IMR-90 (cell line): ENCODE data around the gene TAS1R1. TPM values are rescaled to one million over a fixed set of nuclear protein-coding genes. Genes with fewer than 3 reads are reported as not detected.

Experiments used
- ATAC-seq: fragments of 200-7000 bp; cut with Tn5 transposase; 2 replicates; pipeline ENCODE4 v1.9.1; 2020; ENCODE audit warnings: low read depth, mild to moderate bottlenecking, moderate library complexity
- BruUV-seq: library from RNA; stranded (reverse); fragments of 400-500 nt; replicated peaks from 2 replicates; lab custom pipeline; 2021; lab: Mats Ljungman, UMichigan
- CTCF ChIA-PET: fragments of 300-600 bp; formaldehyde crosslinking; extraction: SDS; loops from one replicate; lab custom pipeline; 2021; ENCODE audit warnings: antibody characterized with exemption; lab: Yijun Ruan, JAX
- POLR2A ChIA-PET: fragments of 300-600 bp; sonication (Branson Sonifier 250); formaldehyde crosslinking; loops from one replicate; lab custom pipeline; 2022; ENCODE audit warnings: antibody characterized with exemption; ENCODE audit not compliant: unreplicated experiment; lab: Charles Lee
- DNase-seq: peaks from one replicate; pipeline ENCODE4 v3.0.0; 2013
- H2AFZ ChIP-seq: replicated peaks from 2 replicates; pipeline ENCODE3; 2013; ENCODE audit warnings: low read length, mild to moderate bottlenecking; ENCODE audit not compliant: poor library complexity
- H2AK5ac ChIP-seq: 2 replicates; pipeline ENCODE4 v1.6.1; 2013; ENCODE audit warnings: low read depth, low read length, inconsistent platforms
- H2AK9ac ChIP-seq: replicated peaks from 2 replicates; pipeline ENCODE3; 2013; ENCODE audit warnings: mild to moderate bottlenecking, low read depth, low read length, moderate library complexity; ENCODE audit not compliant: poor library complexity
- H2BK120ac ChIP-seq: 2 replicates; pipeline ENCODE4 v1.6.1; 2013; ENCODE audit warnings: low read depth, low read length, inconsistent platforms
- H2BK15ac ChIP-seq: 3 replicates; pipeline ENCODE4 v1.6.1; 2013; ENCODE audit warnings: low read depth, low read length, inconsistent platforms
- H2BK20ac ChIP-seq: 2 replicates; pipeline ENCODE4 v1.6.1; 2013; ENCODE audit warnings: low read depth, mild to moderate bottlenecking, inconsistent platforms, low read length, moderate library complexity
- H2BK5ac ChIP-seq: 2 replicates; pipeline ENCODE4 v1.6.1; 2013; ENCODE audit warnings: mild to moderate bottlenecking, low read depth, low read length, inconsistent platforms; ENCODE audit not compliant: poor library complexity, severe bottlenecking
- H3K14ac ChIP-seq: replicated peaks from 2 replicates; pipeline ENCODE4 v1.6.1; 2013; ENCODE audit warnings: low read depth, low read length, inconsistent platforms
- H3K18ac ChIP-seq: 2 replicates; pipeline ENCODE4 v1.6.1; 2013; ENCODE audit warnings: low read depth, low read length, control low read depth
- H3K23ac ChIP-seq: 2 replicates; pipeline ENCODE4 v1.6.1; 2013; ENCODE audit warnings: low read depth, low read length, inconsistent platforms
- H3K27ac ChIP-seq: 2 replicates; pipeline ENCODE4 v1.5.1; 2013; ENCODE audit warnings: mild to moderate bottlenecking, control low read depth, low read length; ENCODE audit not compliant: insufficient read depth
- H3K27me3 ChIP-seq: 2 replicates; pipeline ENCODE4 v1.6.1; 2013; ENCODE audit warnings: low read length; ENCODE audit not compliant: control insufficient read depth, insufficient read depth
- H3K36me3 ChIP-seq: 2 replicates; pipeline ENCODE4 v1.6.1; 2013; ENCODE audit warnings: low read length, mixed read lengths; ENCODE audit not compliant: control insufficient read depth, insufficient read depth
- H3K4ac ChIP-seq: 2 replicates; pipeline ENCODE4 v1.6.1; 2013; ENCODE audit warnings: low read depth, low read length, inconsistent platforms
- H3K4me1 ChIP-seq: 2 replicates; pipeline ENCODE4 v1.6.1; 2013; ENCODE audit warnings: low read length, mixed read lengths; ENCODE audit not compliant: control insufficient read depth, insufficient read depth
- H3K4me2 ChIP-seq: 2 replicates; pipeline ENCODE4 v1.6.1; 2013; ENCODE audit warnings: low read depth, mild to moderate bottlenecking, control low read depth, low read length, moderate library complexity
- H3K4me3 ChIP-seq: 2 replicates; pipeline ENCODE4 v1.5.1; 2013; ENCODE audit warnings: low read depth, mild to moderate bottlenecking, control low read depth, low read length, moderate library complexity; ENCODE audit not compliant: insufficient read depth
- H3K56ac ChIP-seq: 2 replicates; pipeline ENCODE4 v1.6.1; 2013; ENCODE audit warnings: low read length, inconsistent platforms; ENCODE audit not compliant: insufficient read depth; ENCODE audit errors: extremely low read depth
- H3K79me1 ChIP-seq, 2 experiments: 2 replicates each; pipeline ENCODE4 v1.6.1; 2013; ENCODE audit warnings: low read length in 2 of 2, inconsistent platforms in 1 of 2, low read depth in 1 of 2
- H3K9ac ChIP-seq: 2 replicates; pipeline ENCODE4 v1.6.1; 2013; ENCODE audit warnings: low read depth, low read length, control low read depth
- H3K9me1 ChIP-seq: 2 replicates; pipeline ENCODE4 v1.6.1; 2013; ENCODE audit warnings: low read length, inconsistent platforms; ENCODE audit not compliant: insufficient read depth
- H3K9me3 ChIP-seq: 2 replicates; pipeline ENCODE4 v1.6.1; 2013; ENCODE audit warnings: low read length; ENCODE audit not compliant: control insufficient read depth, insufficient read depth
- H4K20me1 ChIP-seq: 2 replicates; pipeline ENCODE4 v1.6.1; 2013; ENCODE audit warnings: low read length, inconsistent platforms; ENCODE audit not compliant: insufficient read depth
- H4K5ac ChIP-seq: 2 replicates; pipeline ENCODE4 v1.6.1; 2013; ENCODE audit warnings: mild to moderate bottlenecking, low read depth, low read length, control low read depth
- H4K8ac ChIP-seq, 2 experiments: 2 replicates each; pipeline ENCODE4 v1.6.1; 2013; ENCODE audit warnings: low read depth in 2 of 2, low read length in 2 of 2, control low read depth in 1 of 2, inconsistent platforms in 1 of 2
- H4K91ac ChIP-seq: 2 replicates; pipeline ENCODE4 v1.6.1; 2013; ENCODE audit warnings: low read depth, low read length, inconsistent platforms; ENCODE audit not compliant: insufficient read depth
- BHLHE40 ChIP-seq: fragments of 150-350 bp; IDR thresholded peaks from 2 replicates; pipeline ENCODE4 v1.6.1; 2016; ENCODE audit warnings: mild to moderate bottlenecking, low read depth, low read length
- CEBPB ChIP-seq: IDR thresholded peaks from 2 replicates; pipeline ENCODE4 v1.6.1; 2012; ENCODE audit warnings: low read depth, low read length, improper control_type of control experiment
- CTCF ChIP-seq: conservative IDR thresholded peaks from 2 replicates; pipeline ENCODE4 v1.5.1; 2012; ENCODE audit warnings: mild to moderate bottlenecking, low read depth, low read length, improper control_type of control experiment
- FOS ChIP-seq: fragments of 150-350 bp; IDR thresholded peaks from 2 replicates; pipeline ENCODE4 v1.6.1; 2016; ENCODE audit warnings: low read depth, low read length
- MAFK ChIP-seq: IDR thresholded peaks from 2 replicates; pipeline ENCODE4 v1.6.1; 2012; ENCODE audit warnings: low read depth, low read length, improper control_type of control experiment
- MAZ ChIP-seq: IDR thresholded peaks from 2 replicates; pipeline ENCODE4 v1.6.1; 2012; ENCODE audit warnings: low read depth, mild to moderate bottlenecking, low read length, improper control_type of control experiment, moderate library complexity, borderline replicate concordance
- MXI1 ChIP-seq: IDR thresholded peaks from 2 replicates; pipeline ENCODE4 v1.6.1; 2012; ENCODE audit warnings: low read depth, mild to moderate bottlenecking, low read length, moderate library complexity, borderline replicate concordance
- POLR2A ChIP-seq: IDR thresholded peaks from 2 replicates; pipeline ENCODE4 v1.6.1; 2012; ENCODE audit warnings: mild to moderate bottlenecking, low read depth, low read length
- RCOR1 ChIP-seq: IDR thresholded peaks from 2 replicates; pipeline ENCODE4 v1.6.1; 2012; ENCODE audit warnings: mild to moderate bottlenecking, low read length, improper control_type of control experiment; ENCODE audit not compliant: insufficient replicate concordance
- RFX5 ChIP-seq: IDR thresholded peaks from 2 replicates; pipeline ENCODE4 v1.8.0; 2012; ENCODE audit warnings: low read depth, mild to moderate bottlenecking, low read length, moderate library complexity
- SMC3 ChIP-seq: fragments of 150-350 bp; IDR thresholded peaks from 2 replicates; pipeline ENCODE4 v1.6.1; 2016; ENCODE audit warnings: low read depth, mild to moderate bottlenecking, antibody characterized with exemption, low read length, moderate library complexity
- WGBS, 2 experiments: methylation state at CpG; one replicate each; pipeline versions ENCODE4 v1.1.5 to v1.1.7; 2013; ENCODE audit warnings: missing lambda C conversion rate in 2 of 2; ENCODE audit not compliant: insufficient read length in 1 of 2; ENCODE audit errors: extremely low coverage in 2 of 2; 5-methylcytosine and 5-hydroxymethylcytosine counted together
- dilution Hi-C: fragments of 300-500 bp; cut with HindIII; formaldehyde crosslinking; loops from one replicate; pipeline ENCODE4 v1.14.3; 2018; ENCODE audit warnings: low sequenced_read_pairs; ENCODE audit not compliant: unreplicated experiment
- in situ Hi-C: fragments of 300-500 bp; cut with MboI; formaldehyde crosslinking; loops from 3 replicates; pipeline ENCODE4 v1.14.3; 2019; ENCODE audit warnings: low sequenced_read_pairs, inconsistent platforms, mixed read lengths
- intact Hi-C: fragments of 100-400 bp; cut with micrococcal nuclease; formaldehyde crosslinking; loops from 2 replicates; pipeline ENCODE4 v1.10.0; 2022
- polyA plus RNA-seq, 3 experiments: library from polyadenylated mRNA; depleted of rRNA; stranded (reverse); fragments of >200 nt; gene quantifications; 2 replicates each; pipeline ENCODE4 v1.2.3, GENCODE V29; 2012; ENCODE audit warnings: low replicate concordance in 1 of 3
- total RNA-seq: library from RNA; depleted of rRNA; stranded (reverse); fragments of >200 nt; gene quantifications from 2 replicates; pipeline ENCODE4 v1.2.3, GENCODE V29; 2012
- TF ChIP-seq, protein P1 (sequence below): fragments of 150-350 bp; IDR thresholded peaks from 2 replicates; pipeline ENCODE4 v1.6.1; 2017; ENCODE audit warnings: mild to moderate bottlenecking, antibody characterized with exemption, low read length, low read depth

Gene TAS1R1
- total and polyA plus RNA-seq, 2 of the 4 experiments (the other 2 are of a cell fraction), result 0.05 TPM; not detected in 1

DNA sequence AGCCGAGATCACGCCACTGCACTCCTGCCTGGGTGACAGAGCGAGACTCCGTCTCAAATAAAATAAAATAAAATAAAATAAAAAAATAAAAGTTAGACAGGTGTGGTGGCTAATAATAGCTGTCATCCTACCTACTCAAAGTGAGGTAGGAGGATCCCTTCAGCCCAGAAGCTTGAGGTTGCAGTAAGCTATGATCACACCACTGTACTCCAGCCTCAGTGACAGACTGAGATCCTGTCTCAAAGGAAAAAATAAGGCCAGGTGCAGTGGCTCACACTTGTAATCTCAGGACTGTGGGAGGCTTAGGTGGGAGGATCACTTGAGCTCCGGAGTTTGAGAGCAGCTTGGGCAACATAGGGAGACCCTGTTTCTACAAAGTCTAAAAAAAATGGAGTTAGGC is 18.8 kb upstream of the TAS1R1 start:
- Histone ChIP-seq H2AFZ (no peak overlapping the region), H3K9ac (no peak overlapping the region), H3K23ac (no peak overlapping the region), H3K4me3 (no peak overlapping the region), H4K5ac (no peak overlapping the region), H3K18ac (no peak overlapping the region), H2BK5ac (no peak overlapping the region), H2BK15ac (no peak overlapping the region), H3K4me2 (no peak overlapping the region), H4K91ac (no peak overlapping the region), H3K9me3 (no peaks in the 10 kb centered on the region), H3K79me1 (peaks cover 13 to 18% of the 10 kb centered on the region in 2 experiments; a peak in 3 of 4 replicates), H2AK5ac (no peak overlapping the region), H3K14ac (no peak overlapping the region), H4K8ac (no peak overlapping the region), H3K36me3 (peaks cover 32% of the 10 kb centered on the region), H3K4me1 (no peaks in the 10 kb centered on the region), H3K9me1 (peaks cover 7% of the 10 kb centered on the region; the same call in 1 of the 2 replicates), H3K56ac (no peak overlapping the region), H2AK9ac (no peak overlapping the region), H3K4ac (no peak overlapping the region), H2BK20ac (no peak overlapping the region), H2BK120ac (no peak overlapping the region), H4K20me1 (peaks cover 23% of the 10 kb centered on the region), H3K27me3 (no peaks in the 10 kb centered on the region), H3K27ac (no peak overlapping the region)
- dilution Hi-C loops (no loop called here), intact Hi-C loops (no loop called here), in situ Hi-C loops (no loop called here)
- WGBS, 2 experiments, result no CpG with 5 or more reads among the region's 5 CpGs
- ChIA-PET CTCF (interaction anchor here (2.2 kb wide), 1 partner anchor 13 kb away, joined by 6 read pairs; no protein-coding TSS in a partner anchor), POLR2A (no interaction called here)
- no peak for TF ChIP-seq MXI1
- no peak for TF ChIP-seq CTCF
- no peak for TF ChIP-seq RCOR1
- no peak for TF ChIP-seq MAZ
- no peak for TF ChIP-seq CEBPB
- no peak for TF ChIP-seq SMC3
- TF ChIP-seq, protein P1, sequence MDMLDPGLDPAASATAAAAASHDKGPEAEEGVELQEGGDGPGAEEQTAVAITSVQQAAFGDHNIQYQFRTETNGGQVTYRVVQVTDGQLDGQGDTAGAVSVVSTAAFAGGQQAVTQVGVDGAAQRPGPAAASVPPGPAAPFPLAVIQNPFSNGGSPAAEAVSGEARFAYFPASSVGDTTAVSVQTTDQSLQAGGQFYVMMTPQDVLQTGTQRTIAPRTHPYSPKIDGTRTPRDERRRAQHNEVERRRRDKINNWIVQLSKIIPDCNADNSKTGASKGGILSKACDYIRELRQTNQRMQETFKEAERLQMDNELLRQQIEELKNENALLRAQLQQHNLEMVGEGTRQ, result no peak
- no peak for TF ChIP-seq POLR2A
- TF ChIP-seq FOS, result no peak
- TF ChIP-seq MAFK, result no peak
- no peak for TF ChIP-seq RFX5
- TF ChIP-seq BHLHE40, result no peak
- DNase-seq (no peak), ATAC-seq (no peak)
- BruUV-seq, result no TSS peak
